ENCODE data around the gene TMEM119. TPM values are rescaled to one million over a fixed set of nuclear protein-coding genes. Genes with fewer than 3 reads are reported as not detected.

TMEM119 gene
- total and polyA plus RNA-seq, 2 of the 8 experiments (the other 6 are each of a cell fraction or from before 2014, with no cell fraction given): 0.35 to 0.61 TPM

DNA sequence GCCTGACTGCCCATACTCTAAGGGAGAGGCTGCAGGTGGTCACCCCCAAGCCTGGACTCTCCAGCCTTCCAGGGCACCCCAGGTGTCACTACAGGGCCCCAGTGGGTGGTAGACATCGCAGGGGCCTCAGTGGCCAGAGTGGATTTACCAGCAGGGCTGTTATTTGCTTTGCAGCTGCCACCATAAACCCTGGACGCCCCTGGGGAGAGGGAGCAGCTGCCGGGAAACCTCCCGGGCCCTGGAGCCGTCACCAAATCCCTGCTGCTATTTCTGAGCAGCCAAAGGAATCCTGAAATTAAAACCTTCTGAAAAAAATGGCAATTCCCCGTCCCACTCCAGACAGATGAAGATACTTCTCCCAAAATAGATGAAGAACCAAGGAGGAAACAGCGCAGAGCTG is 13.9 kb downstream of the TMEM119 start:
- DNase-seq (ENCODE audit: low read depth in 1 of 2, low spot score in 2 of 2) (no peak), FAIRE-seq (no peak)
- Histone ChIP-seq H4K5ac (ENCODE audit: insufficient read length, low read depth, low read length) (no peak overlapping the region), H4K91ac (replicated peaks; ENCODE audit: insufficient read length, low read length) (no peak overlapping the region), H2BK120ac (replicated peaks; ENCODE audit: low read depth, low read length) (no peak overlapping the region), H2AFZ (ENCODE audit: low read length) (no peak overlapping the region), H3K9ac (replicated peaks in 1 of 4; ENCODE audit: extremely low read depth in 1 of 4, low read depth in 3 of 4, low read length in 3 of 4) (no peak overlapping the region), H3K4me3 (ENCODE audit: extremely low read depth in 1 of 4, insufficient read depth in 2 of 4, low read depth in 3 of 4, low read length in 4 of 4) (no peak overlapping the region), H2BK20ac (ENCODE audit: low read length) (no peak overlapping the region), H3K27ac (ENCODE audit: low read depth, low read length) (no peak overlapping the region), H3K79me1 (ENCODE audit: low read depth, low read length) (no peaks in the 10 kb centered on the region), H3K56ac (replicated peaks; ENCODE audit: insufficient read length, low read depth, low read length) (no peak overlapping the region), H3K23me2 (ENCODE audit: low read depth, low read length) (peaks cover under 1% of the 10 kb centered on the region; the same call in 1 of the 2 replicates), H2AK5ac (ENCODE audit: low read depth, low read length) (no peak overlapping the region), H2BK12ac (ENCODE audit: low read depth, low read length) (no peak overlapping the region), H4K8ac (ENCODE audit: extremely low read depth, insufficient read depth, low read length) (no peak overlapping the region), H3K4me2 (ENCODE audit: insufficient read depth in 1 of 2, low read depth in 2 of 2, low read length in 2 of 2) (no peak overlapping the region), H3K9me3 (ENCODE audit: insufficient read depth in 2 of 2, low read depth in 1 of 2, low read length in 1 of 2) (no peaks in the 10 kb centered on the region), H3K79me2 (ENCODE audit: control insufficient read depth in 1 of 2, insufficient read depth in 2 of 2, low read length in 2 of 2) (no peaks in the 10 kb centered on the region), H4K20me1 (replicated peaks in 1 of 2; ENCODE audit: control insufficient read depth in 1 of 2, insufficient read depth in 2 of 2, low read length in 2 of 2) (peaks cover 0 to under 1% of the 10 kb centered on the region in 2 experiments), H3K23ac (ENCODE audit: insufficient read length) (no peak overlapping the region), H3K18ac (ENCODE audit: extremely low read depth, low read length) (no peak overlapping the region; the same call in 1 of the 2 replicates), H3K36me3 (ENCODE audit: control insufficient read depth in 2 of 4, insufficient read depth in 4 of 4, low read length in 3 of 4) (no peaks in the 10 kb centered on the region), H3K14ac (ENCODE audit: insufficient read length) (no peak overlapping the region), H3K4ac (replicated peaks; ENCODE audit: insufficient read length, low read depth, low read length) (no peak overlapping the region), H2BK5ac (ENCODE audit: low read depth, low read length) (no peak overlapping the region), H3K27me3 (replicated peaks in 1 of 4; ENCODE audit: control insufficient read depth in 3 of 4, extremely low read depth in 1 of 4, insufficient read depth in 3 of 4, low read length in 3 of 4) (no peaks in the 10 kb centered on the region), H2BK15ac (ENCODE audit: low read length) (no peak overlapping the region), H3K4me1 (replicated peaks in 1 of 4; ENCODE audit: control insufficient read depth in 3 of 4, insufficient read depth in 4 of 4, low read length in 3 of 4) (peaks cover 0 to 6% (median 2%) of the 10 kb centered on the region in 4 experiments; a peak in 5 of 7 replicates)
- WGBS, 2 experiments (ENCODE audit: extremely low coverage in 1 of 2, insufficient coverage in 1 of 2, insufficient read length in 1 of 2, insufficient replicate concordance in 2 of 2, low coverage in 1 of 2, low lambda C conversion rate in 2 of 2, missing lambda C conversion rate in 1 of 2): 88% methylated on average over 7 of the region's 7 CpGs; no CpG with 5 or more reads in 1 of the 2 experiments
- ChIA-PET CTCF (ENCODE audit: partially characterized antibody) (interaction anchor here (0.6 to 4.5 kb wide), 5 partner anchors 20 to 367 kb away, joined by 3 to 32 read pairs (median 4); no protein-coding TSS in a partner anchor), POLR2A (ENCODE audit: partially characterized antibody) (interaction anchor here (1.5 kb wide), 1 partner anchor 10 kb away, joined by 6 read pairs; no protein-coding TSS in a partner anchor)
- TF ChIP-seq TBP (IDR thresholded peaks at IDR 0.05; ENCODE audit: low read depth, low read length): no peak
- TF ChIP-seq EGR1 (IDR thresholded peaks at IDR 0.05; ENCODE audit: borderline replicate concordance, low read depth, low read length): no peak
- TF ChIP-seq PHF8 (conservative IDR thresholded peaks at IDR 0.05; ENCODE audit: low read depth, low read length): no peak
- TF ChIP-seq SRF (IDR thresholded peaks at IDR 0.05; ENCODE audit: low read depth, low read length): no peak
- TF ChIP-seq RBBP5 (IDR thresholded peaks at IDR 0.05; ENCODE audit: borderline replicate concordance, low read depth, low read length): no peak
- TF ChIP-seq POLR2A (IDR thresholded peaks at IDR 0.05; ENCODE audit: control extremely low read depth in 1 of 2, low read depth in 2 of 2, low read length in 2 of 2): no peak
- TF ChIP-seq, protein P1, sequence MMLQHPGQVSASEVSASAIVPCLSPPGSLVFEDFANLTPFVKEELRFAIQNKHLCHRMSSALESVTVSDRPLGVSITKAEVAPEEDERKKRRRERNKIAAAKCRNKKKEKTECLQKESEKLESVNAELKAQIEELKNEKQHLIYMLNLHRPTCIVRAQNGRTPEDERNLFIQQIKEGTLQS (IDR thresholded peaks at IDR 0.05; ENCODE audit: insufficient read depth, low read depth, low read length): no peak
- no peak for TF ChIP-seq RXRA (IDR thresholded peaks at IDR 0.05; ENCODE audit: insufficient read depth, low read depth, low read length)
- no peak for TF ChIP-seq GTF2F1 (IDR thresholded peaks at IDR 0.05; ENCODE audit: borderline replicate concordance, low read depth, low read length)
- TF ChIP-seq BCL11A (IDR thresholded peaks at IDR 0.05; ENCODE audit: low read depth in 2 of 2, low read length in 2 of 2): no peak
- TF ChIP-seq CREB1 (IDR thresholded peaks at IDR 0.05): no peak
- no peak for TF ChIP-seq EP300 (IDR thresholded peaks at IDR 0.05; ENCODE audit: borderline replicate concordance in 1 of 2, low read depth in 2 of 2, low read length in 2 of 2)
- TF ChIP-seq SUZ12 (IDR thresholded peaks at IDR 0.05; ENCODE audit: low read length): no peak
- no peak for TF ChIP-seq POLR2AphosphoS5 (IDR thresholded peaks at IDR 0.05; ENCODE audit: low read depth, low read length)
